OCI-LY7 (cell line): ENCODE results near the gene FKBP1A.

Source experiments
- CTCF ChIP-seq: fragments of 200-600 bp; sonication (generic); conservative IDR thresholded peaks from 2 replicates; pipeline ENCODE4 v1.5.1; 2014; ENCODE audit warnings: mild to moderate bottlenecking, antibody characterized with exemption, low read length, moderate library complexity, mixed read lengths
- EZH2phosphoT487 ChIP-seq: fragments of 200-600 bp; sonication (generic); IDR thresholded peaks from 2 replicates; pipeline ENCODE4 v1.6.1; 2018; ENCODE audit warnings: low read depth, borderline replicate concordance, mild to moderate bottlenecking, mixed run types, antibody characterized with exemption, low read length, moderate library complexity, mixed read lengths

DNA sequence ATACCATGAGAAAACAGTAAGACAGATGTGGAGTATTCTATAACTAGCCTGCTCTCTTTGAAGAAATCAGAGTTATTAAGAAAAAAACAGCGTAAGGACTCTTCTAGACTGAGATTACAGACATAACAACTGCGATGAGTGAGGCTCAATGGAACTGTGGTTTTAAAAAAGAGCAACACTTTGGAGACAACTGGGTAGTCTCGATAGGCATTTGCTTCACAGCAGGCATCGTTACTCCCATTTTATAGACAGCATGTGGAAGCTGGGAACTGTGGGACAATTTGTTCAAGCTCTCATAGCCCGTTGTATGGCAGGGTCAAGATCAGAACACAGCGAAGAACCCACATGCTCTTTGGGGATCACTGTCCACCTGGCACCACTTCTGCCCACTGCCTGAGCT lies 4.6 kb downstream of the FKBP1A start:
- no peak for TF ChIP-seq CTCF
- no peak for TF ChIP-seq EZH2phosphoT487
